Measurements from ENCODE around the gene PLCD3. TPM values are rescaled to one million over a fixed set of nuclear protein-coding genes. Genes with fewer than 3 reads are reported as not detected.
A peak's percentile ranks its signal among the peaks of the same experiment; 100 is the strongest.

The PLCD3 gene
- total RNA-seq, 2 experiments from 2014 or later, result 1.4 to 4.6 TPM

- ChIA-PET CTCF (ENCODE audit: unreplicated experiment) (no interaction called here), POLR2A (interaction anchor here (0.6 kb wide), 1 partner anchor 114 kb away, joined by 3 read pairs; no protein-coding TSS in a partner anchor)
Observed at GRCh38 chr17:45112559-45113423, 19.5 kb downstream of the PLCD3 start.

GRCh38 chr17:45111850-45112249 lies 20.5 kb downstream of the PLCD3 start:
- Histone ChIP-seq H3K4me2 (ENCODE audit: low read length) (peak overlapping the region; percentile 22), H4K20me1 (ENCODE audit: insufficient read depth, low read length) (no peaks in the 10 kb centered on the region), H3K9me3 (ENCODE audit: low read length) (no peaks in the 10 kb centered on the region), H3K79me2 (ENCODE audit: insufficient read depth, low read depth, low read length) (no peaks in the 10 kb centered on the region), H3K27ac (ENCODE audit: low read depth, low read length, poor library complexity, severe bottlenecking) (no peak overlapping the region), H3K9me2 (ENCODE audit: insufficient read depth, low read length) (no peaks in the 10 kb centered on the region), H3K36me3 (ENCODE audit: insufficient read depth, low read length) (peaks cover 25% of the 10 kb centered on the region), H2AFZ (ENCODE audit: low read length) (no peak overlapping the region), H3K4me1 (ENCODE audit: insufficient read depth, low read length, poor library complexity, severe bottlenecking) (peaks cover 13% of the 10 kb centered on the region), H3K4me3 (ENCODE audit: low read depth, low read length, poor library complexity, severe bottlenecking) (no peak overlapping the region)
- no TSS peak for BruUV-seq (replicated peaks)
- no peak for TF ChIP-seq EZH2phosphoT487 (IDR thresholded peaks at IDR 0.05; ENCODE audit: borderline replicate concordance, low read depth, low read length)
- no peak for TF ChIP-seq CTCF (conservative IDR thresholded peaks at IDR 0.05; ENCODE audit: low read length)
- CTCF ChIA-PET (ENCODE audit: unreplicated experiment), result no interaction called here
- intact Hi-C loops (cut with micrococcal nuclease; ENCODE audit: unreplicated experiment), result no loop called here
- POLR2A ChIA-PET, result no interaction called here
- DNase-seq (ENCODE audit: low spot score), result peak; percentile 24

More at GRCh38 chr17:45112559-45113423, 19.5 kb downstream of the PLCD3 start:
- Histone ChIP-seq H3K9me3 (ENCODE audit: low read length) (no peaks in the 10 kb centered on the region), H4K20me1 (ENCODE audit: insufficient read depth, low read length) (no peaks in the 10 kb centered on the region), H3K9me2 (ENCODE audit: insufficient read depth, low read length) (no peaks in the 10 kb centered on the region), H3K27ac (ENCODE audit: low read depth, low read length, poor library complexity, severe bottlenecking) (no peak overlapping the region), H3K79me2 (ENCODE audit: insufficient read depth, low read depth, low read length) (no peaks in the 10 kb centered on the region), H3K4me3 (ENCODE audit: low read depth, low read length, poor library complexity, severe bottlenecking) (no peak overlapping the region), H3K36me3 (ENCODE audit: insufficient read depth, low read length) (peaks cover 15% of the 10 kb centered on the region), H3K4me1 (ENCODE audit: insufficient read depth, low read length, poor library complexity, severe bottlenecking) (peaks cover 13% of the 10 kb centered on the region), H2AFZ (ENCODE audit: low read length) (no peak overlapping the region), H3K4me2 (ENCODE audit: low read length) (no peak overlapping the region)
- TF ChIP-seq EZH2phosphoT487 (IDR thresholded peaks at IDR 0.05; ENCODE audit: borderline replicate concordance, low read depth, low read length) (no peak), CTCF (conservative IDR thresholded peaks at IDR 0.05; ENCODE audit: low read length) (no peak)
- BruUV-seq (replicated peaks), result no TSS peak
- no peak for DNase-seq (ENCODE audit: low spot score)
- intact Hi-C loops (cut with micrococcal nuclease; ENCODE audit: unreplicated experiment), result no loop called here
